Naive B cell (primary cell): ENCODE data around the gene BLNK. TPM values are rescaled to one million over a fixed set of nuclear protein-coding genes. Genes with fewer than 3 reads are reported as not detected.
"Not testable (repeated sequence)": the region's sequence is repeated elsewhere in the genome, so short reads cannot be mapped to it uniquely, and the experiment has no call there.

Experiments
- ATAC-seq, 2 donors: fragments of 150-1000 bp; cut with Tn5 transposase; 2 replicates each; pipeline ENCODE4 v1.10.0; 2021; ENCODE audit warnings: low read depth in 2 of 2, mild to moderate bottlenecking in 2 of 2, moderate library complexity in 2 of 2
- DNase-seq: peaks from one replicate; pipeline ENCODE4 v3.0.0; 2022
- H3K27ac Mint-ChIP-seq, 6 donors: one replicate each; pipeline ENCODE4 v1.8.0; 2020 to 2022; ENCODE audit warnings: mild to moderate bottlenecking in 6 of 6, mixed read lengths in 6 of 6, moderate library complexity in 5 of 6, inconsistent platforms in 2 of 6
- H3K27me3 Mint-ChIP-seq, 3 donors: one replicate each; pipeline ENCODE4 v1.8.0; 2021 to 2022; ENCODE audit warnings: mixed read lengths in 3 of 3, mild to moderate bottlenecking in 1 of 3
- H3K36me3 Mint-ChIP-seq, 2 donors: one replicate each; pipeline ENCODE4 v1.8.0; 2020 to 2022; ENCODE audit warnings: mixed read lengths in 2 of 2, inconsistent platforms in 1 of 2, mild to moderate bottlenecking in 1 of 2
- H3K4me1 Mint-ChIP-seq, 3 donors: one replicate each; pipeline ENCODE4 v1.8.0; 2020 to 2022; ENCODE audit warnings: mixed read lengths in 3 of 3, inconsistent platforms in 1 of 3, mild to moderate bottlenecking in 1 of 3, moderate library complexity in 1 of 3
- H3K4me3 Mint-ChIP-seq, 8 donors: one replicate each; pipeline ENCODE4 v1.8.0; 2020 to 2022; ENCODE audit warnings: mild to moderate bottlenecking in 8 of 8, mixed read lengths in 8 of 8, moderate library complexity in 8 of 8, inconsistent platforms in 2 of 8
- H3K9me3 Mint-ChIP-seq, 7 donors: one replicate each; pipeline ENCODE4 v1.8.0; 2020 to 2022; ENCODE audit warnings: mixed read lengths in 7 of 7, mild to moderate bottlenecking in 5 of 7, inconsistent platforms in 2 of 7, moderate library complexity in 1 of 7
- polyA plus RNA-seq, 6 donors: library from polyadenylated mRNA; unstranded; fragments of 300-500 nt; fragmentation: Illumina TruSeq; gene quantifications; one replicate each; pipeline ENCODE4 v1.2.3, GENCODE V29; 2021; ENCODE audit warnings: low read depth in 6 of 6

BLNK gene
- polyA plus RNA-seq: 100 to 1,000 TPM; 152 to 280 (median 196) TPM

DNA sequence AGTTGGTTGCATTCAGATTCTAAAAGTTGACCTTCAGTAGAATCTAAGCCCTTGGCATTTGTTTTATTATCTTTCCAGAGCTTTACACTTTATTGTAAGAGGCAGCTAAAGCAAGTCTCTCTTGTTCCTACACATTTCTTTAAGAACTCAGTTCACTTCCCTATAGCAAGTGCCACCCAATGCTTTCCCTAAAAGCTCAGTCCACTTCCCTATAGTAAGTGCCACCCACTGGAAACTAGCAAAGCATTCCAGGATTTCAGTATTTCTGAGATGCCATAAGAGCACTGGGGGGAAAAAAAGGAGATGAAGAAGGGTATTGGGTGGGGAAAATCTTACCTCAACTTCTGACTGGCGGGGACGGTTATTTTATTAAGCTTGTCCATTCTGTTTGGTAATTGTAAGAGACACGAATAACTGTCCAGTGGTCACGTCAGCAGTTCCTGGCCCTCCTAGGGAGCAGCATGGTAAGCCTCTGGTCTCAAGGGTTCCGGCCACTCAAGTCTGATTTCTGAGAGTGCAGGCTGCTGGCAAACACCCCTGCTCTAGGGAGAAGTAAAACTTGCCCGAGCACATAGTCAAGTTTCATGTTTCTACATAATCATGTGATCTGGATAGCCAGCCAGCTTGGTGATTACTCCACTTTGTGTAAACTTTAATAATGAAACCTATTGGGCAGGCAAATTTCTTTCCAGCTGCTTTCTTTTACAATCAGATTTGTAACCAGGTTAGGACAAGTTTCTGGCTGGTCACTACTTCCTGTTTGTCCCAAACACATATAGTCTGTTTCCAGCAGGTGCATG, at the start of gene BLNK:
BLNK (minus strand) TSS at position 554 of the 800 bp plus-strand sequence; CDS start at position 383, 171 bp downstream.
- Mint-ChIP-seq H3K27ac (peak within 1 kb of the TSS; percentile 87 to 99 (median 98)), H3K9me3 (no peaks in the 10 kb centered on the region), H3K4me3 (peak within 1 kb of the TSS; percentile 88 to 100 (median 96)), H3K4me1 (peaks cover 67 to 79% (median 68%) of the 10 kb centered on the region in 3 donors), H3K36me3 (peaks cover 24 to 29% of the 10 kb centered on the region in 2 donors), H3K27me3 (no peaks in the 10 kb centered on the region)
- ATAC-seq (peak; percentile 69 to 72), DNase-seq (peak; percentile 70)

DNA sequence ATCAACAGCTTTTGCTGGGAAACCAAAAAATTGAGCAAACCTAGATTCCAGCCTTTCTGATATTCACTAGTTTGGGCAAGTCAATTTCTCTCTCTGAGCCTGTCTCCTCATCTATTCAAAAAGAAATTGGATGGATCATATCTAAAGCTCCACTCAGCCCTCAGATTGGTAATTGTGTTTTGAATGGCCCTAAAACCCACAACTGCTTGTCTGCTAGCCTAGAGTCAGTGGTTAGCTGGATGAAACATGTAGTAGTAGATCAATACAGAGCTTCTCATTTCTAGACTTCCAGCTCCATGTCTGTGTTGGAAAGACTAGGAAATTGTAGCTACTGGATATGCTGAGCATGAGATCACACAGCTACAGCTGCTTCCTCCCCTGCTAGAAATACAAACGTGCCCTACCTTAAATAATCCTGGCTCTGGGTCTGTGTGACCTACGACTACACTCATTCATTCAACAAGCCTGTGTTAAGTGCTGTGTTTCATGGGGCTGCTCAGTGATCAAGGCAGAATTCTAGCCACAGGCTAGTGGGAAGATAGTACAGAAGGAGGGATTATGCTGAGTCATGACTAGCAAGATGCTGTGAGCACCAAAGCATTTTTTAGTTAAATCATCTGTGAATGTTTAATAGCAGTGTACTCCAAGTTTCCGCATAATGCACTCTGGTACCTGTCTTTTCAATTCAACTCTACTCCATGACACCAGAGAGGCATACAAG, 48.5 kb upstream of the BLNK start:
- Mint-ChIP-seq H3K4me1 (peaks cover 0 to 6% (median 0%) of the 10 kb centered on the region in 3 donors), H3K27ac (no peak overlapping the region), H3K9me3 (no peaks in the 10 kb centered on the region), H3K36me3 (no peaks in the 10 kb centered on the region), H3K27me3 (peaks cover 9 to 15% (median 12%) of the 10 kb centered on the region in 3 donors), H3K4me3 (no peak overlapping the region)
- no peak for DNase-seq
- no peak for ATAC-seq

- Mint-ChIP-seq H3K4me3 (no peak overlapping the region), H3K27me3 (peaks cover 9 to 15% (median 12%) of the 10 kb centered on the region in 3 donors), H3K36me3 (no peaks in the 10 kb centered on the region), H3K9me3 (no peaks in the 10 kb centered on the region), H3K27ac (no peak overlapping the region), H3K4me1 (peaks cover 0 to 6% (median 0%) of the 10 kb centered on the region in 3 donors)
- ATAC-seq (no peak), DNase-seq (no peak)
Measured at GRCh38 chr10:96317067-96317833, 45.9 kb upstream of the BLNK start.

- Mint-ChIP-seq H3K9me3 (no peaks in the 10 kb centered on the region), H3K36me3 (no peaks in the 10 kb centered on the region), H3K4me3 (no peak overlapping the region), H3K4me1 (peaks cover 3 to 18% (median 3%) of the 10 kb centered on the region in 3 donors), H3K27me3 (peaks cover 9 to 15% (median 12%) of the 10 kb centered on the region in 3 donors), H3K27ac (peak overlapping the region in 1 of 6 donors; percentile 27)
- ATAC-seq: no peak
- no peak for DNase-seq
Measured at GRCh38 chr10:96313344-96313743, 42.0 kb upstream of the BLNK start.

DNA sequence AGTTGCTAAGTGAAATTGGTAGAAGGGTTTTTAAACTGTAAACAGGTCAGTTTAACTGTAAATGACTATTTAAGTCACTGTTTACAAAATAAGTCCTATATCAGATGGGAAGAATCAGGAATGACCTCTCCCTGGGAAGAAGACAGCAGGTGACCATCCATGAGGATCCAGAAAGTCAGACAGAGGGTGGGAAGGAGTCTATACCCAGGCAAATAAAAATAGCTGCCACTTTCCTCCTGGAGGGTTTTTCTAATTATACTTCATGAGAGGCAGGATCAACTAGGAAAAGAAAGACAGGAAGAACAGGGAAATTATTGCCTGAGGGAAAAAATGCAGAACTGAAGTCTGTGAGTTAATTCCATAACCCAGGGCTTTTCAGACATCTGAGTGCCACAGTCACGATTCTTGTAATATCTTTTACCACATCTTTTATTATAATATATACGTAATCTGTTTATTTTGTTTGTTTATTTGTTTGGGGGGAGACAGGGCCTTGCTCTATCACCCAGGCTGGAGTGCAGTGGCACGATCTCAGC, 39.9 kb upstream of the BLNK start:
- peak overlapping the region in 1 of 6 donors; percentile 63 for H3K27ac Mint-ChIP-seq

DNA sequence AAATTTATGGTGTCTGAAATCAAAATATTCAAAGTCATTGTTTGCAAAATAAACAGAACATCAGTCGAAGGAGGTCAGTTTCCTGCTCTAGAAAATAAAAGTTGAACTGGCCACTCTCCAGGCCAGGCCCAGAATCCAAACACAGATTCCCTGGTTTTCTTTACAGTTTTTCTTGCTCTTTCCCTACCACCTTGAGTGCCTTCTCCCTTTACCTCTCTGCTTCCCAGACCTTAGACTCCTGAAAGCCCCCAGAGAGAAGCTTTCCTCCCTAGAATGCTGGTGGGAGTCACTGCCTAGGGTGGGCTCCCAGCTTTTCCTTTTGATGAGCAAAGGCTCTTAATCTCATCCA, 38.9 kb upstream of the BLNK start:
- no peak for ATAC-seq
- no peaks in the 10 kb centered on the region for H3K36me3 Mint-ChIP-seq
- H3K27me3 Mint-ChIP-seq: peaks cover 0 to 6% (median 4%) of the 10 kb centered on the region in 3 donors
- DNase-seq: no peak
- H3K27ac Mint-ChIP-seq: no peak overlapping the region
- H3K4me1 Mint-ChIP-seq: peaks cover 15 to 32% (median 18%) of the 10 kb centered on the region in 3 donors
- H3K9me3 Mint-ChIP-seq: no peaks in the 10 kb centered on the region
- no peak overlapping the region for H3K4me3 Mint-ChIP-seq

More for the DNA sequence above, 39.9 kb upstream of the BLNK start:
- peaks cover 13 to 24% (median 15%) of the 10 kb centered on the region in 3 donors for H3K4me1 Mint-ChIP-seq
- H3K9me3 Mint-ChIP-seq: no peaks in the 10 kb centered on the region
- H3K27me3 Mint-ChIP-seq: peaks cover 4 to 11% (median 7%) of the 10 kb centered on the region in 3 donors
- DNase-seq: no peak
- ATAC-seq: no peak
- H3K36me3 Mint-ChIP-seq: no peaks in the 10 kb centered on the region
- H3K4me3 Mint-ChIP-seq: no peak overlapping the region

GRCh38 chr10:96309628-96310320, 38.4 kb upstream of the BLNK start:
- H3K27ac Mint-ChIP-seq: no peak overlapping the region
- ATAC-seq: no peak

GRCh38 chr10:96308854-96309253, 37.5 kb upstream of the BLNK start:
- Mint-ChIP-seq H3K4me1 (peaks cover 20 to 47% (median 25%) of the 10 kb centered on the region in 3 donors), H3K27ac (peak overlapping the region in 1 of 6 donors; percentile 96), H3K27me3 (peaks cover 0 to 11% (median 4%) of the 10 kb centered on the region in 3 donors)
- not testable (repeated sequence) for ATAC-seq, DNase-seq, H3K36me3 Mint-ChIP-seq, H3K4me3 Mint-ChIP-seq, H3K9me3 Mint-ChIP-seq

More at GRCh38 chr10:96309628-96310320, 38.4 kb upstream of the BLNK start:
- Mint-ChIP-seq H3K27me3 (peaks cover 0 to 6% (median 4%) of the 10 kb centered on the region in 3 donors), H3K36me3 (no peaks in the 10 kb centered on the region), H3K4me1 (peaks cover 15 to 37% (median 18%) of the 10 kb centered on the region in 3 donors), H3K4me3 (no peak overlapping the region), H3K9me3 (no peaks in the 10 kb centered on the region)
- DNase-seq: no peak

GRCh38 chr10:96306516-96306915, 35.1 kb upstream of the BLNK start:
- no peaks in the 10 kb centered on the region for H3K9me3 Mint-ChIP-seq
- H3K4me3 Mint-ChIP-seq: peak overlapping the region; percentile 15 to 84 (median 66)
- peaks cover 0 to 13% (median 9%) of the 10 kb centered on the region in 3 donors for H3K27me3 Mint-ChIP-seq
- H3K27ac Mint-ChIP-seq: peak overlapping the region in 3 of 6 donors; percentile 29 to 95 (median 84)
- ATAC-seq (peak; percentile 96 to 97), DNase-seq (peak; percentile 56)
- no peaks in the 10 kb centered on the region for H3K36me3 Mint-ChIP-seq
- peaks cover 22 to 57% (median 27%) of the 10 kb centered on the region in 3 donors for H3K4me1 Mint-ChIP-seq

GRCh38 chr10:96305019-96305418, 33.6 kb upstream of the BLNK start:
- Mint-ChIP-seq H3K27me3 (peaks cover 0 to 13% (median 9%) of the 10 kb centered on the region in 3 donors), H3K27ac (peak overlapping the region in 1 of 6 donors; percentile 77), H3K36me3 (no peaks in the 10 kb centered on the region), H3K4me3 (no peak overlapping the region), H3K4me1 (peaks cover 37 to 71% (median 39%) of the 10 kb centered on the region in 3 donors), H3K9me3 (no peaks in the 10 kb centered on the region)
- no peak for ATAC-seq
- no peak for DNase-seq

DNA sequence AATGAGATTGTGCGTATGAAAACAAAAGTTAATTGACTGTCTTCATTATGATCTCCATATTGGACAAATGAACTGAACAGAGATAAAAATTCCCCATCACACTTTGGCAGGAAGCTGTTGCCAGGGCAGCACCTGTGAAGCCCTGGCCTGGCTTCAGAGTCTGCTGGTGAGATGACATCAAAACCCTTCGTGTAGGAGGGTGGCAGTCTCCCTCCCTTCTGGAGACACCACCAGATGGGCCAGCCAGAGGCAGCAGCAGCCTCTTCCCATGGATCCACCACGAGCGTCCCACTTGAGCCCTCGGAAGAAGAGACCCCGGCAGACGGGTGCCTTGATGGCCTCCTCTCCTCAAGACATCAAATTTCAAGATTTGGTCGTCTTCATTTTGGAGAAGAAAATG, 32.9 kb upstream of the BLNK start, which contains the start of gene DNTT:
DNTT (plus strand) TSS at position 205 of the 400 bp plus-strand sequence; CDS start at position 269, 64 bp downstream.
- no peaks in the 10 kb centered on the region for H3K36me3 Mint-ChIP-seq
- H3K27me3 Mint-ChIP-seq: peaks cover 0 to 13% (median 9%) of the 10 kb centered on the region in 3 donors
- H3K9me3 Mint-ChIP-seq: no peaks in the 10 kb centered on the region
- ATAC-seq (peak; percentile 41 to 44), DNase-seq (no peak)
- H3K4me3 Mint-ChIP-seq: peak within 1 kb of the TSS in 2 of 8 donors; percentile 29 to 64
- peak within 1 kb of the TSS in 3 of 6 donors; percentile 11 to 77 (median 47) for H3K27ac Mint-ChIP-seq
- peaks cover 45 to 73% (median 47%) of the 10 kb centered on the region in 3 donors for H3K4me1 Mint-ChIP-seq

GRCh38 chr10:96301616-96302015, 30.2 kb upstream of the BLNK start:
- no peaks in the 10 kb centered on the region for H3K9me3 Mint-ChIP-seq
- peaks cover 0 to 9% (median 9%) of the 10 kb centered on the region in 3 donors for H3K27me3 Mint-ChIP-seq
- DNase-seq: no peak
- H3K4me3 Mint-ChIP-seq: peak overlapping the region in 1 of 8 donors; percentile 2
- ATAC-seq: no peak
- H3K36me3 Mint-ChIP-seq: no peaks in the 10 kb centered on the region
- H3K27ac Mint-ChIP-seq: peak overlapping the region in 3 of 6 donors; percentile 44 to 75 (median 73)
- peaks cover 44 to 79% (median 49%) of the 10 kb centered on the region in 3 donors for H3K4me1 Mint-ChIP-seq
